GM12873 (cell line): ENCODE results near the gene KRR1.

ENCODE experiments used
- CTCF ChIP-seq: IDR thresholded peaks from 2 replicates; pipeline ENCODE4 v1.5.1; 2012; ENCODE audit warnings: low read depth, mild to moderate bottlenecking, moderate library complexity, low read length, control low read depth; ENCODE audit not compliant: insufficient read depth; ENCODE audit errors: missing control alignments

KRR1 gene

GRCh38 chr12:75551477-75551876, 40.1 kb upstream of the KRR1 start:
- TF ChIP-seq CTCF, result no peak

- TF ChIP-seq CTCF, result no peak
Measured at GRCh38 chr12:75550401-75551240, 39.2 kb upstream of the KRR1 start.

- no peak for TF ChIP-seq CTCF
Measured at GRCh38 chr12:75549989-75550388, 38.6 kb upstream of the KRR1 start.

- TF ChIP-seq CTCF, result no peak
Measured at GRCh38 chr12:75548879-75549278, 37.5 kb upstream of the KRR1 start.

GRCh38 chr12:75545636-75546035, 34.2 kb upstream of the KRR1 start:
- TF ChIP-seq CTCF, result no peak

GRCh38 chr12:75543529-75543928, 32.1 kb upstream of the KRR1 start:
- TF ChIP-seq CTCF, result no peak

GRCh38 chr12:75542942-75543341, 31.5 kb upstream of the KRR1 start:
- TF ChIP-seq CTCF, result no peak
